ENCODE measurements around the gene SPATS2.

Gene SPATS2

GRCh38 chr12:49543914-49544815, 176.9 kb downstream of the SPATS2 start:
- DNase-seq = no peak

- no peak for DNase-seq
Measured at GRCh38 chr12:49545815-49546214, 178.6 kb downstream of the SPATS2 start.

GRCh38 chr12:49546481-49546880, 179.2 kb downstream of the SPATS2 start:
- no peak for DNase-seq

- DNase-seq = no peak
Measured at GRCh38 chr12:49547090-49547690, 179.9 kb downstream of the SPATS2 start.

GRCh38 chr12:49548481-49548821, 181.2 kb downstream of the SPATS2 start:
- DNase-seq = no peak

GRCh38 chr12:49548822-49549648, 181.8 kb downstream of the SPATS2 start:
- peak; percentile 50 for DNase-seq

GRCh38 chr12:49549735-49550692, 182.8 kb downstream of the SPATS2 start:
- DNase-seq = no peak

GRCh38 chr12:49550693-49551252, 183.5 kb downstream of the SPATS2 start:
- no peak for DNase-seq

GRCh38 chr12:49552014-49552413, 184.8 kb downstream of the SPATS2 start:
- DNase-seq = no peak

- no peak for DNase-seq
Measured at GRCh38 chr12:49552425-49552824, 185.2 kb downstream of the SPATS2 start.

- DNase-seq = no peak
Measured at GRCh38 chr12:49552899-49553298, 185.6 kb downstream of the SPATS2 start.

GRCh38 chr12:49553512-49554088, 186.3 kb downstream of the SPATS2 start:
- DNase-seq = no peak

- DNase-seq = no peak
Measured at GRCh38 chr12:49554266-49554665, 187.0 kb downstream of the SPATS2 start.

GRCh38 chr12:49555631-49556390, 188.5 kb downstream of the SPATS2 start:
- DNase-seq = no peak

- no peak for DNase-seq
Measured at GRCh38 chr12:49556391-49557186, 189.3 kb downstream of the SPATS2 start.

- no peak for DNase-seq
Measured at GRCh38 chr12:49557187-49557916, 190.1 kb downstream of the SPATS2 start.

- no peak for DNase-seq
Measured at GRCh38 chr12:49557917-49558215, 190.6 kb downstream of the SPATS2 start.

- no peak for DNase-seq
Measured at GRCh38 chr12:49558526-49558925, 191.3 kb downstream of the SPATS2 start.

GRCh38 chr12:49559011-49559675, 191.9 kb downstream of the SPATS2 start:
- DNase-seq = no peak
